ENCODE measurements around the gene RPS6KB1.

The RPS6KB1 gene

GRCh38 chr17:59876107-59876506 lies 16.8 kb upstream of the RPS6KB1 start:
- TF ChIP-seq, protein P1, sequence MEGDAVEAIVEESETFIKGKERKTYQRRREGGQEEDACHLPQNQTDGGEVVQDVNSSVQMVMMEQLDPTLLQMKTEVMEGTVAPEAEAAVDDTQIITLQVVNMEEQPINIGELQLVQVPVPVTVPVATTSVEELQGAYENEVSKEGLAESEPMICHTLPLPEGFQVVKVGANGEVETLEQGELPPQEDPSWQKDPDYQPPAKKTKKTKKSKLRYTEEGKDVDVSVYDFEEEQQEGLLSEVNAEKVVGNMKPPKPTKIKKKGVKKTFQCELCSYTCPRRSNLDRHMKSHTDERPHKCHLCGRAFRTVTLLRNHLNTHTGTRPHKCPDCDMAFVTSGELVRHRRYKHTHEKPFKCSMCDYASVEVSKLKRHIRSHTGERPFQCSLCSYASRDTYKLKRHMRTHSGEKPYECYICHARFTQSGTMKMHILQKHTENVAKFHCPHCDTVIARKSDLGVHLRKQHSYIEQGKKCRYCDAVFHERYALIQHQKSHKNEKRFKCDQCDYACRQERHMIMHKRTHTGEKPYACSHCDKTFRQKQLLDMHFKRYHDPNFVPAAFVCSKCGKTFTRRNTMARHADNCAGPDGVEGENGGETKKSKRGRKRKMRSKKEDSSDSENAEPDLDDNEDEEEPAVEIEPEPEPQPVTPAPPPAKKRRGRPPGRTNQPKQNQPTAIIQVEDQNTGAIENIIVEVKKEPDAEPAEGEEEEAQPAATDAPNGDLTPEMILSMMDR (IDR thresholded peaks at IDR 0.05; ENCODE audit: insufficient read depth, low read depth, low read length, missing control alignments) = no peak
- DNase-seq (ENCODE audit: low read depth) = no peak
- H3K4me3 ChIP-seq (ENCODE audit: low read depth, low read length) = no peak overlapping the region

DNA sequence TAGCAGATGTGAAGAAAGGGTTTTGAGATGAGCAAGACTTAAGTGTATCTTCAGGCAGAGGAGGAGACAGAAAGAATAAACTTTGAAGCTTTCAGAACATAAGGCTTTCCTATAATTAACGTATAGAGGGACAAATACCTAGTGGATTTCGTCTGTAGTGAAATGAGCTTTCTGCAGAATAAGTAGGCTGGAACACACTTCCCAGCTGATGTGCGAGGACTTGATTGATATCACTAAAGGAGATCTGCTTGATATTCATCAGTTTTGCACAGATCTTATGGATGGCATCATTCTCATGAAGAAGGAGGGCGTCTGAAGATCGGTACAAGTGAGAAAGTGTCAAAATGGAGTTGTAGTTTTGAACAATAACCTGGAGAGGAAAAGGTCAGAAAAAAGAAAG lies 15.0 kb upstream of the RPS6KB1 start:
- TF ChIP-seq, protein P1 (IDR thresholded peaks at IDR 0.05; ENCODE audit: insufficient read depth, low read depth, low read length, missing control alignments) = no peak
- DNase-seq (ENCODE audit: low read depth) = no peak
- no peak overlapping the region for H3K4me3 ChIP-seq (ENCODE audit: low read depth, low read length)

- TF ChIP-seq, protein P1 (IDR thresholded peaks at IDR 0.05; ENCODE audit: insufficient read depth, low read depth, low read length, missing control alignments) = no peak
- no peak overlapping the region for H3K4me3 ChIP-seq (ENCODE audit: low read depth, low read length)
- no peak for DNase-seq (ENCODE audit: low read depth)
Measured at GRCh38 chr17:59878624-59879023, 14.3 kb upstream of the RPS6KB1 start.

- DNase-seq (ENCODE audit: low read depth) = no peak
Measured at GRCh38 chr17:59884861-59885260, 8.1 kb upstream of the RPS6KB1 start.

GRCh38 chr17:59888145-59888750 lies 4.7 kb upstream of the RPS6KB1 start:
- no peak for DNase-seq (ENCODE audit: low read depth)
- H3K4me3 ChIP-seq (ENCODE audit: low read depth, low read length) = no peak overlapping the region
- TF ChIP-seq, protein P1 (IDR thresholded peaks at IDR 0.05; ENCODE audit: insufficient read depth, low read depth, low read length, missing control alignments) = no peak

More at GRCh38 chr17:59884861-59885260, 8.1 kb upstream of the RPS6KB1 start:
- H3K4me3 ChIP-seq (ENCODE audit: low read depth, low read length) = no peak overlapping the region
- TF ChIP-seq, protein P1 (IDR thresholded peaks at IDR 0.05; ENCODE audit: insufficient read depth, low read depth, low read length, missing control alignments) = no peak

- TF ChIP-seq, protein P1 (IDR thresholded peaks at IDR 0.05; ENCODE audit: insufficient read depth, low read depth, low read length, missing control alignments) = no peak
- no peak for DNase-seq (ENCODE audit: low read depth)
- H3K4me3 ChIP-seq (ENCODE audit: low read depth, low read length) = no peak overlapping the region
Measured at GRCh38 chr17:59890720-59891119, 2.2 kb upstream of the RPS6KB1 start.
